A673 (cell line): Measurements from ENCODE around the gene BROX. TPM values are rescaled to one million over a fixed set of nuclear protein-coding genes. Genes with fewer than 3 reads are reported as not detected.

ENCODE experiments used
- BruUV-seq: library from RNA; stranded (reverse); fragments of 400-500 nt; replicated peaks from 2 replicates; lab custom pipeline; 2021; lab: Mats Ljungman, UMichigan
- CTCF ChIA-PET: fragments of 300-600 bp; sonication (Branson Sonifier 250); formaldehyde crosslinking; loops from one replicate; lab custom pipeline; 2022; ENCODE audit warnings: antibody characterized with exemption; lab: Charles Lee
- POLR2A ChIA-PET: fragments of 300-600 bp; sonication (Branson Sonifier 250); formaldehyde crosslinking; loops from one replicate; lab custom pipeline; 2022; ENCODE audit warnings: antibody characterized with exemption; ENCODE audit not compliant: low non-redundant PET; lab: Charles Lee
- DNase-seq: peaks from one replicate; pipeline ENCODE4 v3.0.0-alpha.2; 2015; ENCODE audit warnings: low spot score
- H3K27ac ChIP-seq: fragments of 200-600 bp; sonication (generic); 2 replicates; pipeline ENCODE4 v1.5.1; 2016; ENCODE audit warnings: mixed run types, low read depth, mild to moderate bottlenecking, mixed read lengths, antibody characterized with exemption, low read length; ENCODE audit not compliant: poor library complexity, severe bottlenecking
- H3K27me3 ChIP-seq: fragments of 200-600 bp; sonication (generic); replicated peaks from 2 replicates; pipeline ENCODE4 v1.6.1; 2017; ENCODE audit warnings: mixed run types, low read depth, mild to moderate bottlenecking, mixed read lengths, antibody characterized with exemption, low read length; ENCODE audit not compliant: insufficient read depth, poor library complexity
- H3K36me3 ChIP-seq: fragments of 200-600 bp; sonication (generic); 2 replicates; pipeline ENCODE4 v1.6.1; 2016; ENCODE audit warnings: mixed run types, mild to moderate bottlenecking, mixed read lengths, antibody characterized with exemption, low read length; ENCODE audit not compliant: insufficient read depth, poor library complexity, severe bottlenecking
- H3K4me1 ChIP-seq: fragments of 200-600 bp; sonication (generic); 2 replicates; pipeline ENCODE4 v1.6.1; 2017; ENCODE audit warnings: mixed run types, mild to moderate bottlenecking, mixed read lengths, antibody characterized with exemption, low read length; ENCODE audit not compliant: insufficient read depth, poor library complexity, severe bottlenecking
- H3K4me3 ChIP-seq: fragments of 200-600 bp; sonication (generic); 2 replicates; pipeline ENCODE4 v1.5.1; 2016; ENCODE audit warnings: low read depth, mixed run types, mild to moderate bottlenecking, mixed read lengths, low read length; ENCODE audit not compliant: poor library complexity, severe bottlenecking
- H3K9me3 ChIP-seq: fragments of 200-600 bp; sonication (generic); 2 replicates; pipeline ENCODE4 v1.6.1; 2016; ENCODE audit warnings: mixed run types, low read depth, mild to moderate bottlenecking, mixed read lengths, antibody characterized with exemption, low read length; ENCODE audit not compliant: poor library complexity, severe bottlenecking
- CTCF ChIP-seq: fragments of 300-800, 200-600 bp; sonication (generic); conservative IDR thresholded peaks from 2 replicates; pipeline ENCODE4 v1.5.1; 2017; ENCODE audit warnings: low read depth, mild to moderate bottlenecking, antibody characterized with exemption, low read length, moderate library complexity, mixed read lengths
- EZH2 ChIP-seq: fragments of 200-600 bp; sonication (generic); IDR thresholded peaks from 2 replicates; pipeline ENCODE4 v1.6.1; 2017; ENCODE audit warnings: borderline replicate concordance, low read depth, mild to moderate bottlenecking, mixed read lengths, antibody characterized with exemption, low read length; ENCODE audit not compliant: poor library complexity, severe bottlenecking
- intact Hi-C: fragments of 100-400 bp; cut with micrococcal nuclease; formaldehyde crosslinking; loops from one replicate; pipeline ENCODE4 v1.10.0; 2022; ENCODE audit not compliant: unreplicated experiment
- total RNA-seq: library from RNA; stranded (reverse); gene quantifications from 2 replicates; pipeline ENCODE4 v1.2.3, GENCODE V29; 2021

Gene BROX
- total RNA-seq, 1 experiment from 2014 or later = 36.2 TPM

GRCh38 chr1:222706815-222707214 lies 5.5 kb upstream of the BROX start:
- no peak overlapping the region for H3K4me3 ChIP-seq
- H3K4me1 ChIP-seq = peaks cover 8% of the 10 kb centered on the region
- CTCF ChIA-PET = no interaction called here
- peaks cover 6% of the 10 kb centered on the region for H3K9me3 ChIP-seq
- DNase-seq = no peak
- POLR2A ChIA-PET = no interaction called here
- no peak overlapping the region for H3K27ac ChIP-seq
- peaks cover 4% of the 10 kb centered on the region for H3K36me3 ChIP-seq
- TF ChIP-seq EZH2 (no peak), CTCF (no peak)
- no TSS peak for BruUV-seq
- intact Hi-C loops = no loop called here
- H3K27me3 ChIP-seq = no peaks in the 10 kb centered on the region

GRCh38 chr1:222709700-222710153 lies 2.6 kb upstream of the BROX start:
- H3K27me3 ChIP-seq = no peaks in the 10 kb centered on the region
- intact Hi-C loops = no loop called here
- no peaks in the 10 kb centered on the region for H3K36me3 ChIP-seq
- no peak overlapping the region for H3K4me3 ChIP-seq
- no peak for TF ChIP-seq EZH2
- TF ChIP-seq CTCF = no peak
- H3K4me1 ChIP-seq = peaks cover 8% of the 10 kb centered on the region
- ChIA-PET POLR2A (no interaction called here), CTCF (no interaction called here)
- no TSS peak for BruUV-seq
- H3K27ac ChIP-seq = no peak overlapping the region
- DNase-seq = no peak
- peaks cover 2% of the 10 kb centered on the region for H3K9me3 ChIP-seq

GRCh38 chr1:222711319-222712252 lies 778 bp upstream of the BROX start:
- Histone ChIP-seq H3K36me3 (no peaks in the 10 kb centered on the region), H3K9me3 (no peaks in the 10 kb centered on the region), H3K4me1 (peaks cover 8% of the 10 kb centered on the region), H3K4me3 (peak overlapping the region; percentile 71), H3K27ac (peak overlapping the region; percentile 84), H3K27me3 (no peaks in the 10 kb centered on the region)
- ChIA-PET CTCF (no interaction called here), POLR2A (no interaction called here)
- no peak for TF ChIP-seq CTCF
- TF ChIP-seq EZH2 = no peak
- BruUV-seq = TSS peak; percentile 63
- DNase-seq = peak; percentile 83
- intact Hi-C loops = loop anchor here (2.0 kb wide), 1 partner anchor 67 kb away; no protein-coding TSS in a partner anchor
